H9 (cell line): ENCODE measurements around the gene VAMP8. TPM values are rescaled to one million over a fixed set of nuclear protein-coding genes. Genes with fewer than 3 reads are reported as not detected.

Source experiments
- DNase-seq: peaks from one replicate; pipeline ENCODE4 v3.0.0-alpha.2; 2017
- H2AFZ ChIP-seq: one replicate; pipeline ENCODE4 v1.6.1; 2013; ENCODE audit warnings: mild to moderate bottlenecking, low read length, control low read depth, moderate library complexity
- H2AK5ac ChIP-seq: 2 replicates; pipeline ENCODE4 v1.6.1; 2013; ENCODE audit warnings: low read length, control low read depth, mixed read lengths; ENCODE audit not compliant: insufficient read length
- H2BK120ac ChIP-seq: one replicate; pipeline ENCODE4 v1.6.1; 2013; ENCODE audit warnings: low read depth, mild to moderate bottlenecking, low read length, control low read depth, inconsistent platforms; ENCODE audit not compliant: poor library complexity, severe bottlenecking
- H2BK12ac ChIP-seq: 2 replicates; pipeline ENCODE4 v1.6.1; 2013; ENCODE audit warnings: low read length, control low read depth, mixed read lengths, low read depth; ENCODE audit not compliant: insufficient read length
- H2BK15ac ChIP-seq: 2 replicates; pipeline ENCODE4 v1.6.1; 2013; ENCODE audit warnings: low read depth, low read length, control low read depth
- H2BK20ac ChIP-seq: one replicate; pipeline ENCODE4 v1.6.1; 2013; ENCODE audit warnings: low read depth, mild to moderate bottlenecking, low read length, control low read depth, inconsistent platforms; ENCODE audit not compliant: poor library complexity, severe bottlenecking
- H2BK5ac ChIP-seq: 2 replicates; pipeline ENCODE4 v1.6.1; 2013; ENCODE audit warnings: low read length, control low read depth, mixed read lengths; ENCODE audit not compliant: insufficient read length
- H3K14ac ChIP-seq: 2 replicates; pipeline ENCODE4 v1.6.1; 2013; ENCODE audit warnings: low read length, control low read depth; ENCODE audit not compliant: insufficient read depth
- H3K18ac ChIP-seq: 2 replicates; pipeline ENCODE4 v1.6.1; 2013; ENCODE audit warnings: low read depth, mild to moderate bottlenecking, mixed read lengths, low read length, control low read depth; ENCODE audit not compliant: insufficient read length
- H3K23ac ChIP-seq: 2 replicates; pipeline ENCODE4 v1.6.1; 2013; ENCODE audit warnings: low read length, control low read depth, mixed read lengths, low read depth; ENCODE audit not compliant: insufficient read length
- H3K23me2 ChIP-seq: 2 replicates; pipeline ENCODE4 v1.6.1; 2013; ENCODE audit warnings: low read depth, mild to moderate bottlenecking, mixed read lengths, low read length, control low read depth; ENCODE audit not compliant: insufficient read length, poor library complexity, severe bottlenecking
- H3K27ac ChIP-seq: 2 replicates; pipeline ENCODE4 v1.5.1; 2013; ENCODE audit warnings: low read length, control low read depth, mixed read lengths, low read depth; ENCODE audit not compliant: insufficient read length
- H3K27me3 ChIP-seq: 2 replicates; pipeline ENCODE4 v1.6.1; 2013; ENCODE audit warnings: low read length, control low read depth, inconsistent platforms; ENCODE audit not compliant: insufficient read depth
- H3K4ac ChIP-seq: 2 replicates; pipeline ENCODE4 v1.6.1; 2013; ENCODE audit warnings: low read depth, mild to moderate bottlenecking, control low read depth, inconsistent platforms, low read length, moderate library complexity
- H3K4me1 ChIP-seq: 2 replicates; pipeline ENCODE4 v1.6.1; 2013; ENCODE audit warnings: low read length, control low read depth, inconsistent platforms; ENCODE audit not compliant: insufficient read depth
- H3K4me2 ChIP-seq: 2 replicates; pipeline ENCODE4 v1.6.1; 2013; ENCODE audit warnings: low read length, control low read depth, mixed read lengths; ENCODE audit not compliant: insufficient read length, insufficient read depth
- H3K56ac ChIP-seq: 2 replicates; pipeline ENCODE4 v1.6.1; 2013; ENCODE audit warnings: low read depth, mild to moderate bottlenecking, mixed read lengths, low read length, control low read depth; ENCODE audit not compliant: insufficient read length
- H3K79me1 ChIP-seq: 2 replicates; pipeline ENCODE4 v1.6.1; 2013; ENCODE audit warnings: low read depth, mild to moderate bottlenecking, moderate library complexity, low read length, control low read depth, inconsistent platforms; ENCODE audit not compliant: insufficient read depth, poor library complexity, severe bottlenecking
- H3K79me2 ChIP-seq: 2 replicates; pipeline ENCODE4 v1.6.1; 2013; ENCODE audit warnings: low read length, control low read depth, inconsistent platforms; ENCODE audit not compliant: insufficient read depth
- H3K9ac ChIP-seq: 2 replicates; pipeline ENCODE4 v1.6.1; 2013; ENCODE audit warnings: low read length, control low read depth, mixed read lengths; ENCODE audit not compliant: insufficient read length; ENCODE audit errors: extremely low read depth
- H3K9me3 ChIP-seq: one replicate; pipeline ENCODE4 v1.6.1; 2013; ENCODE audit warnings: low read depth, low read length, inconsistent platforms; ENCODE audit not compliant: control insufficient read depth
- H3T11ph ChIP-seq: one replicate; pipeline ENCODE4 v1.6.1; 2013; ENCODE audit warnings: mild to moderate bottlenecking, low read length, control low read depth, inconsistent platforms
- H4K20me1 ChIP-seq: one replicate; pipeline ENCODE4 v1.6.1; 2013; ENCODE audit not compliant: control insufficient read depth, insufficient read length, insufficient read depth
- H4K5ac ChIP-seq: 2 replicates; pipeline ENCODE4 v1.6.1; 2013; ENCODE audit warnings: low read depth, mild to moderate bottlenecking, mixed read lengths, low read length, control low read depth; ENCODE audit not compliant: insufficient read length
- H4K8ac ChIP-seq: replicated peaks from 2 replicates; pipeline ENCODE4 v1.6.1; 2013; ENCODE audit warnings: low read length, control low read depth, mixed read lengths, low read depth; ENCODE audit not compliant: insufficient read length
- H4K91ac ChIP-seq: 2 replicates; pipeline ENCODE4 v1.6.1; 2013; ENCODE audit warnings: low read depth, mild to moderate bottlenecking, moderate library complexity, mixed read lengths, low read length, control low read depth; ENCODE audit not compliant: insufficient read length
- H3K27ac Mint-ChIP-seq, 3 experiments: 2 replicates in 2 of 3; 3 replicates in 1 of 3; pipeline ENCODE4 v1.8.0; 2020 to 2021; ENCODE audit warnings: mixed read lengths in 3 of 3, mild to moderate bottlenecking in 1 of 3, moderate library complexity in 1 of 3
- H3K27me3 Mint-ChIP-seq: 2 replicates; pipeline ENCODE4 v1.8.0; 2021; ENCODE audit warnings: low read depth, mild to moderate bottlenecking, moderate library complexity, mixed read lengths
- H3K36me3 Mint-ChIP-seq, 3 experiments: 2 replicates in 2 of 3; 3 replicates in 1 of 3; pipeline ENCODE4 v1.8.0; 2020 to 2021; ENCODE audit warnings: low read depth in 3 of 3, mixed read lengths in 3 of 3; ENCODE audit not compliant: insufficient read depth in 1 of 3
- H3K4me1 Mint-ChIP-seq, 2 experiments: 2 replicates each; pipeline ENCODE4 v1.8.0; 2020; ENCODE audit warnings: mixed read lengths in 2 of 2
- H3K4me3 Mint-ChIP-seq, 2 experiments: 2 replicates in 1 of 2; 3 replicates in 1 of 2; pipeline ENCODE4 v1.8.0; 2020 to 2021; ENCODE audit warnings: mild to moderate bottlenecking in 2 of 2, mixed read lengths in 2 of 2, moderate library complexity in 1 of 2
- H3K9me3 Mint-ChIP-seq, 2 experiments: 2 replicates in 1 of 2; 3 replicates in 1 of 2; pipeline ENCODE4 v1.8.0; 2020; ENCODE audit warnings: mild to moderate bottlenecking in 2 of 2, mixed read lengths in 2 of 2, moderate library complexity in 1 of 2
- CTCF ChIP-seq: fragments of 200-600 bp; sonication (generic); conservative IDR thresholded peaks from 3 replicates; pipeline ENCODE4 v1.8.0; 2021; ENCODE audit warnings: antibody characterized with exemption, mild to moderate bottlenecking
- WGBS: extraction: QIAGEN DNeasy Blood & Tissue Kit; methylation state at CpG from one replicate; pipeline ENCODE4 v1.1.7; 2013; ENCODE audit warnings: missing lambda C conversion rate, low lambda C conversion rate, mixed read lengths; ENCODE audit not compliant: insufficient read length; ENCODE audit errors: extremely low coverage; 5-methylcytosine and 5-hydroxymethylcytosine counted together
- total RNA-seq: library from RNA; stranded (reverse); gene quantifications from 2 replicates; pipeline ENCODE4 v1.2.1, GENCODE V29; 2021

The VAMP8 gene
- total RNA-seq, 1 experiment from 2014 or later, result 33.4 TPM

DNA sequence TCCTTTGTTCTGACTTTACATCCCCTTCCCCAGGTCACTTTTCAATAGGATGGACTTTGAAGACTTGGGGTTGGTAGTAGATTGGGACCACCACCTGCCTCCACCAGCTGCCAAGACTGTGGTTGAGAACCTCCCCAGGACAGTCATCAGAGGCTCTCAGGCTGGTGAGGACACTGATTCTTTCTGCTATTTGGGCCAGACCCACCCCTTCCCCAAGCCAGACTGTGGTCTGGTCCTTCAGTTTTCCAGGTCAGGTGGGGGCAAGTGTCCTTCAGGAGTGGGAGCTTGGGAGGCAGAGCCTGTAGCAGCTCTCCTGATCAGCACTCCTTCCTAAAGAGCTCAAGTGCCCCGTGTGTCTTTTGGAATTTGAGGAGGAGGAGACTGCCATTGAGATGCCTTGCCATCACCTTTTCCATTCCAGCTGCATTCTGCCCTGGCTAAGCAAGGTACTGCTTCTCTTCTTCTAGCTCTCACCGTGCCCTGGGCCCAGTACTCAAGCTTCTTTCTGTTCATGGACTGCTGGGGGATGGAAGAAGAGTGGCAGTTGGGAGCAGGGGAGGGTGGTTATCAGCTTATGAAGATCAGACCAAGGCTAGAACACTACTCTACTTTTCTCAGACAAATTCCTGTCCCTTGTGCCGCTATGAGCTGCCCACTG is 19.2 kb downstream of the VAMP8 start:
- peak overlapping the region; percentile 99 for H3K4me3 Mint-ChIP-seq
- Histone ChIP-seq H4K20me1 (no peaks in the 10 kb centered on the region), H2BK12ac (no peak overlapping the region), H2BK120ac (no peak overlapping the region), H3K23me2 (peaks cover 9% of the 10 kb centered on the region), H2BK5ac (no peak overlapping the region), H3T11ph (no peak overlapping the region), H2AFZ (no peak overlapping the region), H3K23ac (no peak overlapping the region), H3K79me1 (no peaks in the 10 kb centered on the region), H3K79me2 (no peaks in the 10 kb centered on the region), H3K18ac (no peak overlapping the region), H3K56ac (no peak overlapping the region), H2BK20ac (no peak overlapping the region), H2BK15ac (no peak overlapping the region), H3K14ac (no peak overlapping the region), H4K8ac (no peak overlapping the region), H3K4ac (no peak overlapping the region), H3K4me1 (no peaks in the 10 kb centered on the region), H3K9me3 (no peaks in the 10 kb centered on the region), H4K5ac (no peak overlapping the region), H2AK5ac (no peak overlapping the region), H3K4me2 (peak overlapping the region; percentile 81), H4K91ac (no peak overlapping the region), H3K27ac (no peak overlapping the region), H3K9ac (no peak overlapping the region), H3K27me3 (no peaks in the 10 kb centered on the region)
- peaks cover 0 to 24% (median 21%) of the 10 kb centered on the region in 3 experiments; a peak in 5 of 7 replicates for H3K36me3 Mint-ChIP-seq
- TF ChIP-seq CTCF, result no peak
- H3K27ac Mint-ChIP-seq, result no peak overlapping the region
- H3K27me3 Mint-ChIP-seq, result peaks cover 4% of the 10 kb centered on the region
- no CpG with 5 or more reads among the region's 3 CpGs for WGBS
- peaks cover 18 to 20% of the 10 kb centered on the region in 2 experiments for H3K4me1 Mint-ChIP-seq
- no peak for DNase-seq
- no peaks in the 10 kb centered on the region for H3K9me3 Mint-ChIP-seq
